Activated CD8-positive, alpha-beta memory T cell treated with anti-CD3 and anti-CD28 coated beads for 1 hour (primary cell): ENCODE results near the gene GNRHR.
"Not testable (repeated sequence)": the region's sequence is repeated elsewhere in the genome, so short reads cannot be mapped to it uniquely, and the experiment has no call there.

Experiments used
- DNase-seq, 2 donors: peaks; one replicate each; pipeline ENCODE4 v3.0.0-alpha.2; 2020; ENCODE audit warnings: low read depth in 1 of 2; ENCODE audit errors: extremely low read depth in 1 of 2

The GNRHR gene

GRCh38 chr4:67754288-67754687, at the start of gene GNRHR:
Gene GNRHR, minus strand, starts transcription at chr4:67754388. Its CDS starts 53 bp downstream, at chr4:67754335.
- DNase-seq = no peak

- no peak for DNase-seq
Measured at GRCh38 chr4:67796810-67797209, 42.6 kb upstream of the GNRHR start.

- no peak for DNase-seq
Measured at GRCh38 chr4:67790721-67791120, 36.5 kb upstream of the GNRHR start.

GRCh38 chr4:67787311-67787710, 33.1 kb upstream of the GNRHR start:
- no peak for DNase-seq

GRCh38 chr4:67785528-67785927, 31.3 kb upstream of the GNRHR start:
- DNase-seq = no peak

GRCh38 chr4:67779631-67780030, 25.4 kb upstream of the GNRHR start:
- no peak for DNase-seq

GRCh38 chr4:67776746-67777145, 22.6 kb upstream of the GNRHR start:
- DNase-seq = no peak

- DNase-seq = no peak
Measured at GRCh38 chr4:67770422-67770821, 16.2 kb upstream of the GNRHR start.

GRCh38 chr4:67765928-67766327, 11.7 kb upstream of the GNRHR start:
- DNase-seq = no peak

GRCh38 chr4:67765401-67765800, 11.2 kb upstream of the GNRHR start:
- DNase-seq = no peak

- DNase-seq = no peak
Measured at GRCh38 chr4:67764183-67764582, 10.0 kb upstream of the GNRHR start.

GRCh38 chr4:67762086-67762485, 7.9 kb upstream of the GNRHR start:
- DNase-seq = no peak

- not testable (repeated sequence) for DNase-seq
Measured at GRCh38 chr4:67756991-67757390, 2.8 kb upstream of the GNRHR start.

- no peak for DNase-seq
Measured at GRCh38 chr4:67755974-67756373, 1.8 kb upstream of the GNRHR start.

- no peak for DNase-seq
Measured at GRCh38 chr4:67751260-67751659, 2.9 kb downstream of the GNRHR start.

- no peak for DNase-seq
Measured at GRCh38 chr4:67750691-67751090, 3.5 kb downstream of the GNRHR start.

GRCh38 chr4:67749286-67749685, 4.9 kb downstream of the GNRHR start:
- DNase-seq = no peak

GRCh38 chr4:67746797-67747495, 7.2 kb downstream of the GNRHR start:
- no peak for DNase-seq

GRCh38 chr4:67744561-67745283, 9.5 kb downstream of the GNRHR start:
- DNase-seq = no peak

- no peak for DNase-seq
Measured at GRCh38 chr4:67743194-67743593, 11.0 kb downstream of the GNRHR start.

GRCh38 chr4:67736262-67736661, 17.9 kb downstream of the GNRHR start:
- DNase-seq = no peak

GRCh38 chr4:67735325-67735724, 18.9 kb downstream of the GNRHR start:
- DNase-seq = no peak
